Liver (tissue), 9 donors: ENCODE data around the gene TRIM9. TPM values are rescaled to one million over a fixed set of nuclear protein-coding genes. Genes with fewer than 3 reads are reported as not detected.

Experiments used
- DNase-seq: peaks from one replicate; pipeline ENCODE4 v3.0.0-alpha.2; 2017; ENCODE audit warnings: low spot score
- H3K27ac ChIP-seq, 2 donors: one replicate each; pipeline ENCODE4 v1.7.0; 2013; ENCODE audit warnings: inconsistent platforms in 2 of 2, low read length in 2 of 2, control low read depth in 1 of 2, low read depth in 1 of 2, mild to moderate bottlenecking in 1 of 2
- H3K27me3 ChIP-seq, 4 donors: one replicate each; pipeline versions ENCODE4 v1.6.1 to v1.7.0; 2013; ENCODE audit warnings: low read length in 3 of 4, inconsistent platforms in 1 of 4, mild to moderate bottlenecking in 1 of 4, moderate library complexity in 1 of 4; ENCODE audit not compliant: control insufficient read depth in 4 of 4, insufficient read depth in 4 of 4
- H3K36me3 ChIP-seq, 4 donors: one replicate each; pipeline versions ENCODE4 v1.6.1 to v1.7.0; 2013; ENCODE audit warnings: low read length in 3 of 4, mild to moderate bottlenecking in 3 of 4, low read depth in 1 of 4, moderate library complexity in 1 of 4; ENCODE audit not compliant: control insufficient read depth in 4 of 4, insufficient read depth in 3 of 4
- H3K4me1 ChIP-seq, 4 donors: one replicate each; pipeline versions ENCODE4 v1.6.1 to v1.7.0; 2013; ENCODE audit warnings: low read length in 3 of 4, mild to moderate bottlenecking in 3 of 4, moderate library complexity in 1 of 4; ENCODE audit not compliant: control insufficient read depth in 4 of 4, insufficient read depth in 4 of 4
- H3K4me3 ChIP-seq, 3 donors: one replicate each; pipeline versions ENCODE4 v1.6.1 to v1.7.0; 2013; ENCODE audit warnings: low read length in 3 of 3, control low read depth in 1 of 3, low read depth in 1 of 3, mild to moderate bottlenecking in 1 of 3
- H3K9ac ChIP-seq, 2 donors: one replicate each; pipeline ENCODE4 v1.7.0; 2013; ENCODE audit warnings: low read length in 2 of 2, mild to moderate bottlenecking in 2 of 2, moderate library complexity in 2 of 2, control low read depth in 1 of 2, low read depth in 1 of 2
- H3K9me3 ChIP-seq, 4 donors: one replicate each; pipeline versions ENCODE4 v1.6.1 to v1.7.0; 2013; ENCODE audit warnings: low read length in 3 of 4; ENCODE audit not compliant: control insufficient read depth in 4 of 4
- ATF3 ChIP-seq: IDR thresholded peaks from 2 replicates; pipeline ENCODE4 v1.6.1; 2016; ENCODE audit warnings: antibody characterized with exemption
- CTCF ChIP-seq: fragments of 150-350 bp; IDR thresholded peaks from 2 replicates; pipeline ENCODE4 v1.5.1; 2017; ENCODE audit warnings: improper control_type of control experiment, low read depth, low read length; ENCODE audit not compliant: missing input control
- EGR1 ChIP-seq, 2 donors: IDR thresholded peaks; 2 replicates each; pipeline ENCODE4 v1.6.1; 2016 to 2018; ENCODE audit warnings: antibody characterized with exemption in 2 of 2, low read depth in 2 of 2
- FOXA1 ChIP-seq: IDR thresholded peaks from 2 replicates; pipeline ENCODE4 v1.6.1; 2016; ENCODE audit warnings: antibody characterized with exemption
- FOXA2 ChIP-seq: IDR thresholded peaks from 2 replicates; pipeline ENCODE4 v1.6.1; 2016; ENCODE audit warnings: antibody characterized with exemption
- GABPA ChIP-seq, 2 donors: IDR thresholded peaks in 1 of 2; conservative IDR thresholded peaks in 1 of 2; 2 replicates each; pipeline ENCODE4 v1.6.1; 2016; ENCODE audit warnings: antibody characterized with exemption in 2 of 2, mild to moderate bottlenecking in 1 of 2, moderate library complexity in 1 of 2
- HNF4A ChIP-seq, 2 donors: conservative IDR thresholded peaks; 2 replicates each; pipeline ENCODE4 v1.6.1; 2016; ENCODE audit warnings: antibody characterized with exemption in 2 of 2, mild to moderate bottlenecking in 2 of 2
- MAX ChIP-seq: IDR thresholded peaks from 2 replicates; pipeline ENCODE4 v1.6.1; 2016; ENCODE audit warnings: antibody characterized with exemption
- NR2F2 ChIP-seq: IDR thresholded peaks from 2 replicates; pipeline ENCODE4 v1.6.1; 2016; ENCODE audit warnings: antibody characterized with exemption
- RAD21 ChIP-seq, 2 donors: IDR thresholded peaks; 2 replicates each; pipeline ENCODE4 v1.6.1; 2016; ENCODE audit warnings: antibody characterized with exemption in 2 of 2, mild to moderate bottlenecking in 2 of 2
- REST ChIP-seq: IDR thresholded peaks from 2 replicates; pipeline ENCODE4 v1.6.1; 2016; ENCODE audit warnings: antibody characterized with exemption, mild to moderate bottlenecking
- RXRA ChIP-seq, 2 donors: IDR thresholded peaks; 2 replicates each; pipeline ENCODE4 v1.6.1; 2017 to 2018; ENCODE audit warnings: antibody characterized with exemption in 2 of 2, mild to moderate bottlenecking in 1 of 2
- TAF1 ChIP-seq: conservative IDR thresholded peaks from 2 replicates; pipeline ENCODE4 v1.6.1; 2016; ENCODE audit warnings: antibody characterized with exemption, mild to moderate bottlenecking
- YY1 ChIP-seq: IDR thresholded peaks from 2 replicates; pipeline ENCODE4 v1.6.1; 2016; ENCODE audit warnings: antibody characterized with exemption, mild to moderate bottlenecking
- ZBTB33 ChIP-seq: IDR thresholded peaks from 2 replicates; pipeline ENCODE4 v1.6.1; 2016; ENCODE audit warnings: antibody characterized with exemption
- WGBS: extraction: QIAGEN DNeasy Blood & Tissue Kit; methylation state at CpG from one replicate; pipeline ENCODE4 v1.1.7; 2013; 5-methylcytosine and 5-hydroxymethylcytosine counted together
- polyA plus RNA-seq, 2 donors: library from polyadenylated mRNA; stranded (reverse) in 1 of 2; unstranded in 1 of 2; fragments of 200-250 nt in 1 of 2; fragments of >200 nt in 1 of 2; fragmentation: Nextera tagmentation in 1 of 2; extraction: Ambion mirVana in 1 of 2; gene quantifications; one replicate each; pipeline versions ENCODE4 v1.2.1 to v1.2.3, GENCODE V29; 2013 to 2015
- total RNA-seq, 2 donors: library from RNA; depleted of rRNA; stranded (reverse); fragments of >200 nt; gene quantifications; one replicate each; pipeline ENCODE4 v1.2.3, GENCODE V29; 2014
- donor health status: healthy.
- donor health status: healthy.
- donor health status: healthy.
- donor health status: healthy.
- donor health status: healthy.

TRIM9 gene
- total and polyA plus RNA-seq, 4 donors: 0.09 to 1.6 (median 0.18) TPM

- Histone ChIP-seq H3K4me1 (no peaks in the 10 kb centered on the region), H3K27me3 (no peaks in the 10 kb centered on the region), H3K27ac (no peak overlapping the region), H3K9ac (no peak overlapping the region), H3K4me3 (no peak overlapping the region), H3K36me3 (no peaks in the 10 kb centered on the region), H3K9me3 (no peaks in the 10 kb centered on the region)
- DNase-seq: no peak
- WGBS: 68% methylated on average over 4 of the region's 4 CpGs
- no peak for TF ChIP-seq HNF4A (conservative IDR thresholded peaks at IDR 0.05)
- no peak for TF ChIP-seq YY1
- TF ChIP-seq TAF1: no peak
- TF ChIP-seq GABPA (IDR thresholded peaks at IDR 0.05 in 1 of 2, conservative IDR thresholded peaks at IDR 0.05 in 1 of 2): no peak
- no peak for TF ChIP-seq RXRA (IDR thresholded peaks at IDR 0.05)
- no peak for TF ChIP-seq CTCF
Observed at GRCh38 chr14:51119411-51120051, 24.6 kb upstream of the TRIM9 start.

GRCh38 chr14:51118993-51119392 is 24.1 kb upstream of the TRIM9 start:
- Histone ChIP-seq H3K4me1 (no peaks in the 10 kb centered on the region), H3K9me3 (no peaks in the 10 kb centered on the region), H3K36me3 (no peaks in the 10 kb centered on the region), H3K27ac (no peak overlapping the region), H3K27me3 (no peaks in the 10 kb centered on the region), H3K4me3 (no peak overlapping the region), H3K9ac (no peak overlapping the region)
- TF ChIP-seq GABPA (IDR thresholded peaks at IDR 0.05 in 1 of 2, conservative IDR thresholded peaks at IDR 0.05 in 1 of 2) (no peak), TAF1 (no peak), RAD21 (IDR thresholded peaks at IDR 0.05) (no peak)
- DNase-seq: no peak

GRCh38 chr14:51117593-51117992 is 22.7 kb upstream of the TRIM9 start:
- DNase-seq: no peak

More at GRCh38 chr14:51117593-51117992, 22.7 kb upstream of the TRIM9 start:
- WGBS: 87% methylated on average over 1 of the region's 1 CpG
- Histone ChIP-seq H3K36me3 (no peaks in the 10 kb centered on the region), H3K4me3 (no peak overlapping the region), H3K27ac (no peak overlapping the region), H3K9ac (no peak overlapping the region), H3K27me3 (no peaks in the 10 kb centered on the region), H3K9me3 (no peaks in the 10 kb centered on the region), H3K4me1 (no peaks in the 10 kb centered on the region)
- TF ChIP-seq TAF1 (no peak), MAX (no peak), FOXA2 (no peak), NR2F2 (no peak), YY1 (no peak), ZBTB33 (no peak), REST (no peak), HNF4A (conservative IDR thresholded peaks at IDR 0.05) (no peak), EGR1 (IDR thresholded peaks at IDR 0.05; ENCODE audit: low read depth in 2 of 2) (no peak), ATF3 (no peak), RXRA (IDR thresholded peaks at IDR 0.05) (no peak), GABPA (IDR thresholded peaks at IDR 0.05 in 1 of 2, conservative IDR thresholded peaks at IDR 0.05 in 1 of 2) (no peak), FOXA1 (no peak)
